Hepatic stellate cell (primary cell): ENCODE results near the gene ZNF319.
A peak's percentile ranks its signal among the peaks of the same experiment; 100 is the strongest.

ENCODE experiments used
- DNase-seq: peaks from one replicate; pipeline ENCODE4 v3.0.0; 2011; ENCODE audit warnings: low spot score

ZNF319 gene

GRCh38 chr16:57956270-57956808 is 44.1 kb downstream of the ZNF319 start:
- DNase-seq, result no peak

DNA sequence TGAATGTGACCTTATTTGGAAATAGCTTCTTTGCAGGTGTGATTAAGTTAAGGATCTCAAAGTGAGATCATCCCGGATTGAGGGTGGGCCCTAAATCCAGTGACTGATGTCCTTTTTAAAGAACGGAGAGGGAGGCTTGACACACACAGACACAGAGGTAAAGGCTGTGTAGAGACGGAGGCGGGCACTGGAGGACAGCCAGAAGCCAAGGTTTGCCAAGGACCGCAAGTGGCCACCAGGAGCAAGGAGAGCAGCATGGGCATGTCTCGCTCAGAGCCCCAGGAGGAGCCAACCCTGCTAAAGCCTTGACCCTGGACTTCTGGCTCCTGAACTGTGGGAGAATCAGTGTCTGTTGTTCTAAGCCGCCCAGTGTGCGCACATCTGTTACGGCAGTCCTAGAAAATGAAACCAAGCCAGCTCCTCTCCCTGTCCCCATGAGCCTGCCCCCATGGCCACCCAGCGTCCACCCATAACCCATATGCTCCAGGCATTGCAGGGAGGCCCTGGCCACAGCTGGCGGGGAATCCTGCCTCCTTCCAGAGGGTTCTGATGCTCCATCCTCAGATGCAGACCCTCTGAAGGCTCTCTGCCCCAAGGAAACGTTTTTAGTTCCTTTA is 44.8 kb downstream of the ZNF319 start:
- peak; percentile 49 for DNase-seq

DNA sequence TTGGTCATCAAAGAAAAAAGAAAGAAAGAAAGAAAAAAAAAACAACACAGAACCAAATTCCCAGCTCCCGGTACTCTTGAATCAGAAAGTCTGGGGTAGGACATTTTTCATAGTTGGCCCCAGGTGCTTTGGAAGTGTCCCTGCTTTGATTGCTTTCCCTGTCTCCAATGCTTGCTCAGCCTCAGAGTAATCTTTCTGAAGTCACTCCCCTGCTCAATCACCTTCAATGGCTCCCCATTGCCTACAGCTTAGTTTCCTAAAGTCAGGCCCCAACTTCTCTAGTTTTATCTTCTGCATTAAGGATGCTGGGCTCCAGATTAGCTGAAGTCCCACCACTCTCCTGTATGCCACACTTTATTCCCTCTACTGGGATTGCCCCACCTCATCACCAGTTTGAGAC is 46.6 kb downstream of the ZNF319 start:
- no peak for DNase-seq

- no peak for DNase-seq
Measured at GRCh38 chr16:57952909-57953308, 47.6 kb downstream of the ZNF319 start.

DNA sequence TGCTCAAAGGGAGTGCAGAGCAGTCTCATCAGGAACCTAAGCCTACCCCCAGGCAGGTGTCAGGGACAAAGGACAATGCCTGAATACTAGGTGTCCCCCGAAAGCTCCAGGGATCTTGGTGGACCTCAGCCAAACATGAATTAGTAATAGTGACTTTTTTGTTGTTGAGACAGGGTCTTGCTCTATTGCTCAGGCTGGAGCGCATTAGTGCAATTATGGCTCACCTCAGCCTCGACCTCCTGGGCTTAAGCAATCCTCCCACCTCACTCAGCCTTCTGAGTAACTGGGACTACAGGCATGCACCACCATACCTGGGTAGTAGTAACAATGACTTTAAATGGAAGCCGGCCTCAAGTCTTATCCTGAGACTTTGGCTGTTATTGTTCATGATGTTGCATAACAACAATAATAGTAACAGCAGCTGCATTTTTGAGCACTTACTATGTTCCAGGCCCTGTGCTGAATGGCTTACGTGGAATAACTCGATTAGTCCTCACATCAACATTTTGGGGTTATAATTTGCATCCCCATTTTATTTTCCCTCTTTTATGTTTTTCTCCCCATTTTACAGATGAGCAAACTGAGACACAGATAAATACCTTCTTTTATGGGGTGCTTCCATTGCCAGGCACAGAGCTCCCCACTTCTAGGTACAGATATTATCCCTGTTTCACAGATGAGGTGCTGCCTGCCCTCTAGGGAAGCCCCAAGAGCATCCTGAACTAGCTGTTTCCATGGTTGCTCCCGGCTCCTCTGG is 49.1 kb downstream of the ZNF319 start:
- no peak for DNase-seq

GRCh38 chr16:57950382-57950781 is 50.1 kb downstream of the ZNF319 start:
- DNase-seq, result no peak

GRCh38 chr16:57949595-57950238 is 50.8 kb downstream of the ZNF319 start:
- no peak for DNase-seq

GRCh38 chr16:57949013-57949412 is 51.5 kb downstream of the ZNF319 start:
- DNase-seq, result no peak

DNA sequence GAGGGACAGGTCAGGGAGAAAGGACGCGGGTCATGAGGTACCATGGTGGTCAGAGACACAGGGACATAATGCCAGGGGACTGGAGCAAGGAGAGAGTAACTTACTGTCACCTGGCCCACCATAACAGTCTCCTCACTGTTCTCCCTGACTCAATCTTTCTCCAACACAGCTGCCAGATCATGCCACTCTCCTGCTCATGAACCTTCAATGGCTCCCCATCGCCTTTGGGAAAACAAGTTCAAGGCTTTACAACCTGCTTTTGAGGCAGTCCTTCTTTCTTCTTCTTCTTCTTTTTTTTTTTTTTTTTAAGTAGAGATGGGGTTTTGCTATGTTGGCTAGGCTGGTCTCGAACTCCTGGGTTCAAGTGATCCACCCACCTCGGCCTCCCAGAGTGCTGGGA is 52.4 kb downstream of the ZNF319 start:
- DNase-seq, result no peak

GRCh38 chr16:57947261-57947660 is 53.2 kb downstream of the ZNF319 start:
- no peak for DNase-seq

DNA sequence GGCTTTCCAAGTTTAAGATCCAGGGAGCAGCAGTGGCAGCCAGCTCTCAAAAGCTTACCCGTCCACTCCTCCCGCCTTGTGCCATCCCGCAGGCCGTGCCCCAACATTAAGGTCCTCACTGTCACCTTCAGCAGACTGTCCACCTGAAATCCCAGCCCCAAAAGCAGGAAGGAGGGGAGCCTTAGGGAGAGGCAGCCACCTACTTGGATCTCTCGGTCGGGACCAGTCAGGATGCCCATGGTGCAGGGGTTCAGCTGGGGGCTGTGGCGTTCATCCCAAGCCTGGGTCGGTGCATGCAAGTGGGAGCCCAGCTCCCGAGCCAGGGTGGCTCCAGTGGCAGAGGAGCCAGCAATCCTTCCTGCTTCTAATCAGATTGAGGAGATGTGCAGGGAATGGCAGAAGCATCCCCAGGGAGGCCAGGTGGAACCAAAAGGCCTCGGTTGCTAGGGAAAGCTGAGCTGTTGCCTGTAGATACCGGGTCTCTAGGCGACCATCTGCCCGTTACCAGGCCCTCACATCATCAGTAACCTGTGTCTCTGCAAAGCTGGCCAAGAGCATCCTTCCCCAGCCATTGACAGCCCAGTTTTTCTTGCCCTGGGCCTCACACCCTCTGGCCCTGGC is 54.2 kb downstream of the ZNF319 start:
- DNase-seq, result no peak

- DNase-seq, result no peak
Measured at GRCh38 chr16:57945740-57946138, 54.7 kb downstream of the ZNF319 start.

GRCh38 chr16:57944970-57945739 is 55.3 kb downstream of the ZNF319 start:
- no peak for DNase-seq
